Ectodermal cell (in vitro differentiated cells): Measurements from ENCODE around the gene STAMBPL1.
"Not testable (repeated sequence)": the region's sequence is repeated elsewhere in the genome, so short reads cannot be mapped to it uniquely, and the experiment has no call there.

ENCODE experiments used
- H3K27ac ChIP-seq: 2 replicates; pipeline ENCODE4 v1.7.0; 2013; ENCODE audit warnings: mild to moderate bottlenecking, low read depth, low read length; ENCODE audit not compliant: insufficient read depth, poor library complexity, severe bottlenecking
- H3K27me3 ChIP-seq: 2 replicates; pipeline ENCODE4 v1.7.0; 2013; ENCODE audit warnings: mild to moderate bottlenecking, low read length; ENCODE audit not compliant: insufficient read depth, control insufficient read depth, poor library complexity, severe bottlenecking
- H3K36me3 ChIP-seq: one replicate; pipeline ENCODE4 v1.7.0; 2013; ENCODE audit warnings: low read length; ENCODE audit not compliant: control insufficient read depth, insufficient read depth
- H3K4me1 ChIP-seq: one replicate; pipeline ENCODE4 v1.7.0; 2013; ENCODE audit warnings: low read length; ENCODE audit not compliant: control insufficient read depth, insufficient read depth
- H3K4me3 ChIP-seq: 2 replicates; pipeline ENCODE4 v1.7.0; 2013; ENCODE audit warnings: low read depth, low read length, control low read depth; ENCODE audit not compliant: insufficient read depth
- H3K9me3 ChIP-seq: 2 replicates; pipeline ENCODE4 v1.7.0; 2013; ENCODE audit warnings: mild to moderate bottlenecking, low read length, moderate library complexity; ENCODE audit not compliant: control insufficient read depth
- WGBS, 2 experiments: methylation state at CpG; one replicate each; pipeline ENCODE4 v1.1.7; 2013; ENCODE audit warnings: missing lambda C conversion rate in 2 of 2; 5-methylcytosine and 5-hydroxymethylcytosine counted together

The STAMBPL1 gene

GRCh38 chr10:88880282-88881076 lies 434 bp downstream of the STAMBPL1 start:
- H3K27me3 ChIP-seq: peaks cover 40% of the 10 kb centered on the region
- H3K4me3 ChIP-seq: peak overlapping the region; percentile 68
- no peaks in the 10 kb centered on the region for H3K4me1 ChIP-seq
- no peaks in the 10 kb centered on the region for H3K9me3 ChIP-seq
- H3K27ac ChIP-seq: no peak overlapping the region
- WGBS, 2 experiments: 0 to 1% methylated on average over 84 of the region's 84 CpGs
- H3K36me3 ChIP-seq: no peaks in the 10 kb centered on the region

GRCh38 chr10:88881320-88881719 lies 1.3 kb downstream of the STAMBPL1 start:
- no peaks in the 10 kb centered on the region for H3K4me1 ChIP-seq
- 82 to 85% methylated on average over 6 of the region's 6 CpGs for WGBS, 2 experiments
- no peak overlapping the region for H3K27ac ChIP-seq
- no peaks in the 10 kb centered on the region for H3K9me3 ChIP-seq
- peak overlapping the region; percentile 68 for H3K4me3 ChIP-seq
- peaks cover 40% of the 10 kb centered on the region for H3K27me3 ChIP-seq
- no peaks in the 10 kb centered on the region for H3K36me3 ChIP-seq

GRCh38 chr10:88881922-88882645 lies 2.0 kb downstream of the STAMBPL1 start:
- 87 to 89% methylated on average over 5 of the region's 5 CpGs for WGBS, 2 experiments
- Histone ChIP-seq H3K4me1 (no peaks in the 10 kb centered on the region), H3K36me3 (no peaks in the 10 kb centered on the region), H3K4me3 (no peak overlapping the region), H3K27me3 (peaks cover 40% of the 10 kb centered on the region), H3K9me3 (no peaks in the 10 kb centered on the region), H3K27ac (no peak overlapping the region)

GRCh38 chr10:88882646-88883447 lies 2.8 kb downstream of the STAMBPL1 start:
- H3K36me3 ChIP-seq, H3K4me3 ChIP-seq, H3K9me3 ChIP-seq, H3K27ac ChIP-seq, H3K4me1 ChIP-seq: not testable (repeated sequence)
- peaks cover 40% of the 10 kb centered on the region for H3K27me3 ChIP-seq
- WGBS, 2 experiments: 84% methylated on average over 7 to 8 of the region's 8 CpGs

- no peaks in the 10 kb centered on the region for H3K9me3 ChIP-seq
- H3K4me1 ChIP-seq: no peaks in the 10 kb centered on the region
- no peak overlapping the region for H3K27ac ChIP-seq
- H3K27me3 ChIP-seq: peaks cover 38% of the 10 kb centered on the region
- 86 to 91% methylated on average over 2 of the region's 2 CpGs for WGBS, 2 experiments
- H3K36me3 ChIP-seq: no peaks in the 10 kb centered on the region
- no peak overlapping the region for H3K4me3 ChIP-seq
Measured at GRCh38 chr10:88883448-88883809, 3.4 kb downstream of the STAMBPL1 start.

GRCh38 chr10:88886557-88886956 lies 6.5 kb downstream of the STAMBPL1 start:
- Histone ChIP-seq H3K27me3 (peaks cover 8% of the 10 kb centered on the region), H3K36me3 (no peaks in the 10 kb centered on the region), H3K4me1 (no peaks in the 10 kb centered on the region), H3K9me3 (no peaks in the 10 kb centered on the region), H3K27ac (no peak overlapping the region), H3K4me3 (no peak overlapping the region)

GRCh38 chr10:88888810-88889445 lies 8.9 kb downstream of the STAMBPL1 start:
- H3K4me3 ChIP-seq: no peak overlapping the region
- no peaks in the 10 kb centered on the region for H3K27me3 ChIP-seq
- H3K27ac ChIP-seq: no peak overlapping the region
- no peaks in the 10 kb centered on the region for H3K9me3 ChIP-seq
- H3K4me1 ChIP-seq: no peaks in the 10 kb centered on the region
- no peaks in the 10 kb centered on the region for H3K36me3 ChIP-seq

GRCh38 chr10:88889559-88890337 lies 9.7 kb downstream of the STAMBPL1 start:
- Histone ChIP-seq H3K27ac (no peak overlapping the region), H3K4me3 (no peak overlapping the region), H3K9me3 (no peaks in the 10 kb centered on the region), H3K36me3 (no peaks in the 10 kb centered on the region), H3K27me3 (no peaks in the 10 kb centered on the region), H3K4me1 (no peaks in the 10 kb centered on the region)
- 97% methylated on average over 1 of the region's 1 CpG for WGBS, 2 experiments

GRCh38 chr10:88890681-88891381 lies 10.8 kb downstream of the STAMBPL1 start:
- Histone ChIP-seq H3K27me3 (no peaks in the 10 kb centered on the region), H3K4me1 (no peaks in the 10 kb centered on the region), H3K4me3 (no peak overlapping the region)

More at GRCh38 chr10:88890681-88891381, 10.8 kb downstream of the STAMBPL1 start:
- no peaks in the 10 kb centered on the region for H3K36me3 ChIP-seq
- WGBS, 2 experiments: 91 to 93% methylated on average over 4 of the region's 4 CpGs
- H3K27ac ChIP-seq: no peak overlapping the region
- no peaks in the 10 kb centered on the region for H3K9me3 ChIP-seq
